Panc1 (cell line): ENCODE data around the gene RNF227. TPM values are rescaled to one million over a fixed set of nuclear protein-coding genes. Genes with fewer than 3 reads are reported as not detected.
A peak's percentile ranks its signal among the peaks of the same experiment; 100 is the strongest.

Source experiments
- ATAC-seq: fragments of 200-7000 bp; cut with Tn5 transposase; 2 replicates; pipeline ENCODE4 v1.9.1; 2020; ENCODE audit warnings: mild to moderate bottlenecking, moderate library complexity
- BruUV-seq: library from RNA; stranded (reverse); fragments of 400-500 nt; replicated peaks from 2 replicates; lab custom pipeline; 2021; lab: Mats Ljungman, UMichigan
- CTCF ChIA-PET: fragments of 300-600 bp; sonication (Branson Sonifier 250); formaldehyde crosslinking; loops from one replicate; lab custom pipeline; 2022; ENCODE audit warnings: antibody characterized with exemption; lab: Charles Lee
- POLR2A ChIA-PET: fragments of 300-600 bp; sonication (Branson Sonifier 250); formaldehyde crosslinking; loops from one replicate; lab custom pipeline; 2022; ENCODE audit warnings: antibody characterized with exemption; lab: Charles Lee
- DNase-seq: peaks from one replicate; pipeline ENCODE4 v3.0.0-alpha.2; 2010; ENCODE audit warnings: low read depth, low spot score
- H3K27ac ChIP-seq: 2 replicates; pipeline ENCODE4 v1.5.1; 2011; ENCODE audit warnings: mild to moderate bottlenecking, low read length, inconsistent platforms
- H3K27me3 ChIP-seq: fragments of 200-500 bp; sonication (Bioruptor generic); 2 replicates; pipeline ENCODE4 v1.6.0; 2014; ENCODE audit warnings: low read length, inconsistent platforms; ENCODE audit not compliant: control insufficient read depth, insufficient read depth
- H3K36me3 ChIP-seq: fragments of 200-500 bp; sonication (Bioruptor generic); 2 replicates; pipeline ENCODE4 v1.5.1; 2014; ENCODE audit warnings: inconsistent platforms, mild to moderate bottlenecking, low read length, moderate library complexity; ENCODE audit not compliant: control insufficient read depth, insufficient read depth
- H3K4me1 ChIP-seq: 2 replicates; pipeline ENCODE4 v1.5.1; 2011; ENCODE audit warnings: inconsistent platforms, mild to moderate bottlenecking, low read length, moderate library complexity; ENCODE audit not compliant: control insufficient read depth, insufficient read depth
- H3K4me3 ChIP-seq, 2 experiments: 2 replicates each; pipeline ENCODE4 v1.5.1; 2011 to 2012; ENCODE audit warnings: low read depth in 2 of 2, low read length in 2 of 2, mild to moderate bottlenecking in 2 of 2, inconsistent platforms in 1 of 2, moderate library complexity in 1 of 2
- H3K9me3 ChIP-seq: fragments of 200-500 bp; sonication (Bioruptor generic); 2 replicates; pipeline ENCODE4 v1.5.1; 2014; ENCODE audit warnings: low read depth, mild to moderate bottlenecking, inconsistent platforms, low read length, moderate library complexity; ENCODE audit not compliant: control insufficient read depth, insufficient read depth
- POLR2AphosphoS5 ChIP-seq: IDR thresholded peaks from 2 replicates; pipeline ENCODE4 v1.6.1; 2012; ENCODE audit warnings: mild to moderate bottlenecking, low read depth, low read length, moderate library complexity
- SIN3A ChIP-seq: IDR thresholded peaks from 2 replicates; pipeline ENCODE4 v1.6.1; 2012; ENCODE audit warnings: low read depth, mild to moderate bottlenecking, low read length, moderate library complexity, borderline replicate concordance; ENCODE audit not compliant: insufficient read depth
- TCF7L2 ChIP-seq: IDR thresholded peaks from 2 replicates; pipeline ENCODE4 v1.6.1; 2011; ENCODE audit warnings: mild to moderate bottlenecking, low read depth, low read length, inconsistent platforms
- in situ Hi-C: cut with HindIII; loops from 2 replicates; pipeline ENCODE4 v1.10.0; 2016; ENCODE audit warnings: low sequenced_read_pairs, low pct_unique_long_range_greater_than_20kb
- intact Hi-C: fragments of 100-400 bp; cut with micrococcal nuclease; formaldehyde crosslinking; loops from one replicate; pipeline ENCODE4 v1.10.0; 2022; ENCODE audit not compliant: unreplicated experiment
- total RNA-seq: library from RNA; stranded (reverse); gene quantifications from one replicate; pipeline ENCODE4 v1.2.1, GENCODE V29; 2021; ENCODE audit not compliant: unreplicated experiment
- TF ChIP-seq, protein P1 (sequence below), 2 experiments: IDR thresholded peaks; 2 replicates each; pipeline ENCODE4 v1.6.1; 2011 to 2012; ENCODE audit warnings: low read depth in 2 of 2, control low read depth in 1 of 2, low read length in 1 of 2, mild to moderate bottlenecking in 1 of 2, moderate library complexity in 1 of 2; ENCODE audit not compliant: insufficient read depth in 1 of 2
- TF ChIP-seq, protein P2 (sequence below): fragments of 450-650 bp; IDR thresholded peaks from 2 replicates; pipeline ENCODE4 v1.5.1; 2017; ENCODE audit warnings: mild to moderate bottlenecking

RNF227 gene
- total RNA-seq, 1 experiment from 2014 or later: 2.6 TPM

DNA sequence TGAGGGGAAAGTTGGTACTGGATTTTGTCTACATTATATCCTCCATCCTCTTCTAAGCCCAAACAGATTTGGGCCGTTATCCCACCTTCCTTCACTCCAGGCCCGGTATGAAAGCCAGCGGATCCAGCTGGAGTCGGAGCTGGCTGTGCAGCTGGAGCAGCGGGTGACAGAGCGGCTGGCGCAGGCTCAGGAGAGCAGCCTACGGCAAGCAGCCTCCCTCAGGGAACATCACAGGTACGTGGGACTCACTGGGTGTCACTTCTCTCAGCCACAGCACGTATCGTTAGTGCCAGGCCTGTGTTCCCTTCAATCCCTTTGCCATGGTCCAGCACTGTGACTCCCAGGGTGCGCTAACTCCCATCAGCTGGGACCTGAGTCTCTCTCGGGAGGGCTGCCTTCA lies 27.2 kb upstream of the RNF227 start:
- TF ChIP-seq, protein P1, sequence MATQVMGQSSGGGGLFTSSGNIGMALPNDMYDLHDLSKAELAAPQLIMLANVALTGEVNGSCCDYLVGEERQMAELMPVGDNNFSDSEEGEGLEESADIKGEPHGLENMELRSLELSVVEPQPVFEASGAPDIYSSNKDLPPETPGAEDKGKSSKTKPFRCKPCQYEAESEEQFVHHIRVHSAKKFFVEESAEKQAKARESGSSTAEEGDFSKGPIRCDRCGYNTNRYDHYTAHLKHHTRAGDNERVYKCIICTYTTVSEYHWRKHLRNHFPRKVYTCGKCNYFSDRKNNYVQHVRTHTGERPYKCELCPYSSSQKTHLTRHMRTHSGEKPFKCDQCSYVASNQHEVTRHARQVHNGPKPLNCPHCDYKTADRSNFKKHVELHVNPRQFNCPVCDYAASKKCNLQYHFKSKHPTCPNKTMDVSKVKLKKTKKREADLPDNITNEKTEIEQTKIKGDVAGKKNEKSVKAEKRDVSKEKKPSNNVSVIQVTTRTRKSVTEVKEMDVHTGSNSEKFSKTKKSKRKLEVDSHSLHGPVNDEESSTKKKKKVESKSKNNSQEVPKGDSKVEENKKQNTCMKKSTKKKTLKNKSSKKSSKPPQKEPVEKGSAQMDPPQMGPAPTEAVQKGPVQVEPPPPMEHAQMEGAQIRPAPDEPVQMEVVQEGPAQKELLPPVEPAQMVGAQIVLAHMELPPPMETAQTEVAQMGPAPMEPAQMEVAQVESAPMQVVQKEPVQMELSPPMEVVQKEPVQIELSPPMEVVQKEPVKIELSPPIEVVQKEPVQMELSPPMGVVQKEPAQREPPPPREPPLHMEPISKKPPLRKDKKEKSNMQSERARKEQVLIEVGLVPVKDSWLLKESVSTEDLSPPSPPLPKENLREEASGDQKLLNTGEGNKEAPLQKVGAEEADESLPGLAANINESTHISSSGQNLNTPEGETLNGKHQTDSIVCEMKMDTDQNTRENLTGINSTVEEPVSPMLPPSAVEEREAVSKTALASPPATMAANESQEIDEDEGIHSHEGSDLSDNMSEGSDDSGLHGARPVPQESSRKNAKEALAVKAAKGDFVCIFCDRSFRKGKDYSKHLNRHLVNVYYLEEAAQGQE (IDR thresholded peaks at IDR 0.05; ENCODE audit: insufficient read depth in 1 of 2, low read depth in 2 of 2, low read length in 1 of 2): no peak
- TF ChIP-seq SIN3A: no peak
- TF ChIP-seq POLR2AphosphoS5: no peak
- TF ChIP-seq TCF7L2: no peak
- TF ChIP-seq, protein P2, sequence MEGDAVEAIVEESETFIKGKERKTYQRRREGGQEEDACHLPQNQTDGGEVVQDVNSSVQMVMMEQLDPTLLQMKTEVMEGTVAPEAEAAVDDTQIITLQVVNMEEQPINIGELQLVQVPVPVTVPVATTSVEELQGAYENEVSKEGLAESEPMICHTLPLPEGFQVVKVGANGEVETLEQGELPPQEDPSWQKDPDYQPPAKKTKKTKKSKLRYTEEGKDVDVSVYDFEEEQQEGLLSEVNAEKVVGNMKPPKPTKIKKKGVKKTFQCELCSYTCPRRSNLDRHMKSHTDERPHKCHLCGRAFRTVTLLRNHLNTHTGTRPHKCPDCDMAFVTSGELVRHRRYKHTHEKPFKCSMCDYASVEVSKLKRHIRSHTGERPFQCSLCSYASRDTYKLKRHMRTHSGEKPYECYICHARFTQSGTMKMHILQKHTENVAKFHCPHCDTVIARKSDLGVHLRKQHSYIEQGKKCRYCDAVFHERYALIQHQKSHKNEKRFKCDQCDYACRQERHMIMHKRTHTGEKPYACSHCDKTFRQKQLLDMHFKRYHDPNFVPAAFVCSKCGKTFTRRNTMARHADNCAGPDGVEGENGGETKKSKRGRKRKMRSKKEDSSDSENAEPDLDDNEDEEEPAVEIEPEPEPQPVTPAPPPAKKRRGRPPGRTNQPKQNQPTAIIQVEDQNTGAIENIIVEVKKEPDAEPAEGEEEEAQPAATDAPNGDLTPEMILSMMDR: no peak
- H3K4me1 ChIP-seq: no peaks in the 10 kb centered on the region
- no peak overlapping the region for H3K4me3 ChIP-seq
- H3K36me3 ChIP-seq: peaks cover 21% of the 10 kb centered on the region
- ATAC-seq: no peak
- no peak for DNase-seq
- H3K9me3 ChIP-seq: no peaks in the 10 kb centered on the region
- POLR2A ChIA-PET: interaction anchor here (0.6 kb wide), 1 partner anchor 101 kb away, joined by 3 read pairs; no protein-coding TSS in a partner anchor
- CTCF ChIA-PET: no interaction called here
- intact Hi-C loops (no loop called here), in situ Hi-C loops (no loop called here)
- BruUV-seq: no TSS peak
- no peak overlapping the region for H3K27ac ChIP-seq
- H3K27me3 ChIP-seq: no peaks in the 10 kb centered on the region

DNA sequence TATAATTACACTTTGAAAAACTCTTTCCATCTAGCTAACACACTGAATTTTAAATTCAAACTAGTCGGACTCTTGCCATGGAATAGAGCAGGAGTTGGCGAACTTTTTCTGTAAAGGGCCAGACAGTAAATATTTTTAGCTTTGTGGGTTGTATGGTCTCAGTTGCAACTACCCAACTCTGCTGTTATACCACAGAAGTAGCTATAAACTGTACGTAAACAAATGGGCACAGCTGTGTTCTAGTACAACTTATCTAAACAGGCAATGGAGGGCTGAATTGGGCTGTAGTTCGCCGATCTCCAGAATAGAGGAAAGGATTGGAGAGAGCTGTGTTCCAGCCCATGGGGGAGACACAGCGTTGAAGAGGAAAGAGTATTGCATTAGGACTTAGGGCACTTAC lies 24.7 kb upstream of the RNF227 start:
- TSS peak; percentile 34 for BruUV-seq
- ChIA-PET CTCF (interaction anchor here (0.7 kb wide), 1 partner anchor 360 kb away, joined by 3 read pairs; no protein-coding TSS in a partner anchor), POLR2A (no interaction called here)
- Histone ChIP-seq H3K4me3 (no peak overlapping the region), H3K27ac (no peak overlapping the region), H3K36me3 (peaks cover 17% of the 10 kb centered on the region), H3K4me1 (no peaks in the 10 kb centered on the region), H3K27me3 (no peaks in the 10 kb centered on the region), H3K9me3 (no peaks in the 10 kb centered on the region)
- no peak for ATAC-seq
- DNase-seq: no peak
- intact Hi-C loops: no loop called here
- in situ Hi-C loops: no loop called here
- TF ChIP-seq, protein P2: no peak
- TF ChIP-seq SIN3A: no peak
- TF ChIP-seq, protein P1 (IDR thresholded peaks at IDR 0.05; ENCODE audit: insufficient read depth in 1 of 2, low read depth in 2 of 2, low read length in 1 of 2): no peak
- no peak for TF ChIP-seq POLR2AphosphoS5
- no peak for TF ChIP-seq TCF7L2
